Epithelial cell of esophagus (primary cell): ENCODE results near the gene DHX35.

Experiments
- DNase-seq: peaks from one replicate; pipeline ENCODE4 v3.0.0; 2010; ENCODE audit warnings: low read depth
- H3K4me3 ChIP-seq: 2 replicates; pipeline ENCODE4 v1.5.1; 2011; ENCODE audit warnings: mild to moderate bottlenecking, low read length, control low read depth
- CTCF ChIP-seq: IDR thresholded peaks from 2 replicates; pipeline ENCODE4 v1.5.1; 2011; ENCODE audit warnings: low read depth, mild to moderate bottlenecking, low read length, control low read depth, inconsistent platforms; ENCODE audit not compliant: insufficient read depth; ENCODE audit errors: missing control alignments

Gene DHX35

GRCh38 chr20:38999217-38999616, 37.1 kb downstream of the DHX35 start:
- no peak for DNase-seq
- no peak overlapping the region for H3K4me3 ChIP-seq
- no peak for TF ChIP-seq CTCF

- DNase-seq, result no peak
- H3K4me3 ChIP-seq, result no peak overlapping the region
- no peak for TF ChIP-seq CTCF
Measured at GRCh38 chr20:38999965-39000910, 38.1 kb downstream of the DHX35 start.

GRCh38 chr20:39004508-39004907, 42.4 kb downstream of the DHX35 start:
- no peak for TF ChIP-seq CTCF
- peak; percentile 76 for DNase-seq

GRCh38 chr20:39009348-39009747, 47.2 kb downstream of the DHX35 start:
- TF ChIP-seq CTCF, result no peak
- no peak overlapping the region for H3K4me3 ChIP-seq
- no peak for DNase-seq

More at GRCh38 chr20:39004508-39004907, 42.4 kb downstream of the DHX35 start:
- H3K4me3 ChIP-seq, result no peak overlapping the region

- TF ChIP-seq CTCF, result no peak
- no peak for DNase-seq
- no peak overlapping the region for H3K4me3 ChIP-seq
Measured at GRCh38 chr20:39010496-39010895, 48.4 kb downstream of the DHX35 start.

GRCh38 chr20:39013662-39014109, 51.5 kb downstream of the DHX35 start:
- TF ChIP-seq CTCF, result no peak
- no peak for DNase-seq
- H3K4me3 ChIP-seq, result no peak overlapping the region

GRCh38 chr20:39016041-39016440, 53.9 kb downstream of the DHX35 start:
- TF ChIP-seq CTCF, result no peak
- DNase-seq, result peak; percentile 56
- no peak overlapping the region for H3K4me3 ChIP-seq
